T-cell (primary cell): ENCODE data around the gene CHD2. TPM values are rescaled to one million over a fixed set of nuclear protein-coding genes. Genes with fewer than 3 reads are reported as not detected.

Experiments used
- ATAC-seq, 4 experiments: fragments of 200-7000 bp in 3 of 4; fragments of 150-1000 bp in 1 of 4; cut with Tn5 transposase; replicated peaks in 1 of 4; 1 replicate in 3 of 4; 2 replicates in 1 of 4; pipeline ENCODE4 v1.10.0; 2021; ENCODE audit warnings: moderate library complexity in 3 of 4, mild to moderate bottlenecking in 2 of 4, moderate number of reproducible peaks in 1 of 4
- CTCF ChIA-PET, 2 donors: fragments of 300-600 bp; sonication (Branson Sonifier 250); formaldehyde crosslinking; loops; one replicate each; lab custom pipeline; 2022; ENCODE audit warnings: antibody characterized with exemption in 2 of 2; lab: Charles Lee
- POLR2A ChIA-PET, 2 donors: fragments of 300-600 bp; sonication (Branson Sonifier 250); formaldehyde crosslinking; loops; one replicate each; lab custom pipeline; 2022; ENCODE audit warnings: antibody characterized with exemption in 2 of 2; lab: Charles Lee
- DNase-seq, 35 experiments: peaks; one replicate each; pipeline versions ENCODE4 v3.0.0 to v3.0.0-alpha.2; 2013 to 2023
- H3K27ac ChIP-seq: one replicate; pipeline ENCODE4 v1.5.1; 2013; ENCODE audit warnings: low read length
- H3K27me3 ChIP-seq, 2 experiments: replicated peaks in 1 of 2; 1 replicate in 1 of 2; 2 replicates in 1 of 2; pipeline versions ENCODE4 v1.6.1 to v1.7.0; 2013; ENCODE audit warnings: low read length in 1 of 2, mixed read lengths in 1 of 2; ENCODE audit not compliant: control insufficient read depth in 2 of 2, insufficient read depth in 2 of 2; ENCODE audit errors: extremely low read depth in 1 of 2
- H3K36me3 ChIP-seq, 2 donors: 1 replicate in 1 of 2; 2 replicates in 1 of 2; pipeline versions ENCODE4 v1.6.1 to v1.7.0; 2013; ENCODE audit warnings: low read length in 1 of 2; ENCODE audit not compliant: control insufficient read depth in 2 of 2, insufficient read depth in 1 of 2; ENCODE audit errors: extremely low read depth in 1 of 2
- H3K4me1 ChIP-seq, 2 experiments: 1 replicate in 1 of 2; 2 replicates in 1 of 2; pipeline versions ENCODE4 v1.6.1 to v1.7.0; 2013; ENCODE audit warnings: low read length in 2 of 2, mixed read lengths in 1 of 2; ENCODE audit not compliant: insufficient read depth in 2 of 2, control insufficient read depth in 1 of 2; ENCODE audit errors: extremely low read depth in 1 of 2
- H3K4me3 ChIP-seq, 2 donors: 1 replicate in 1 of 2; 2 replicates in 1 of 2; pipeline versions ENCODE4 v1.5.1 to v1.7.0; 2013; ENCODE audit warnings: mild to moderate bottlenecking in 2 of 2, low read length in 1 of 2, moderate library complexity in 1 of 2; ENCODE audit not compliant: control insufficient read depth in 1 of 2; ENCODE audit errors: extremely low read depth in 1 of 2
- H3K9me3 ChIP-seq: 2 replicates; pipeline ENCODE4 v1.7.0; 2013
- H3K27ac Mint-ChIP-seq, 2 donors: one replicate each; pipeline ENCODE4 v1.8.0; 2020 to 2021; ENCODE audit warnings: mild to moderate bottlenecking in 2 of 2, mixed read lengths in 2 of 2
- H3K27me3 Mint-ChIP-seq, 2 donors: one replicate each; pipeline ENCODE4 v1.8.0; 2021 to 2022; ENCODE audit warnings: mixed read lengths in 2 of 2
- H3K36me3 Mint-ChIP-seq: one replicate; pipeline ENCODE4 v1.8.0; 2021; ENCODE audit warnings: mixed read lengths
- H3K4me1 Mint-ChIP-seq, 3 donors: one replicate each; pipeline ENCODE4 v1.8.0; 2020 to 2022; ENCODE audit warnings: mixed read lengths in 3 of 3, mild to moderate bottlenecking in 1 of 3
- H3K4me3 Mint-ChIP-seq, 3 donors: one replicate each; pipeline ENCODE4 v1.8.0; 2020 to 2022; ENCODE audit warnings: mild to moderate bottlenecking in 3 of 3, mixed read lengths in 3 of 3, moderate library complexity in 3 of 3
- H3K9me3 Mint-ChIP-seq, 3 donors: one replicate each; pipeline ENCODE4 v1.8.0; 2020 to 2022; ENCODE audit warnings: mixed read lengths in 3 of 3
- WGBS: methylation state at CpG from one replicate; pipeline ENCODE4 v1.1.5; 2013; ENCODE audit warnings: missing lambda C conversion rate; ENCODE audit not compliant: insufficient coverage; 5-methylcytosine and 5-hydroxymethylcytosine counted together
- total RNA-seq, 35 experiments: library from RNA in 6 of 35; stranded (reverse) in 6 of 35; fragments of 120-200 nt in 1 of 35; gene quantifications; one replicate each; pipeline versions ENCODE4 v1.2.1 to v1.2.4 and lab custom pipeline; 2013 to 2026

Gene CHD2
- total RNA-seq, result 100 to 1,000 TPM; 231 to 506 (median 266) TPM
- total RNA-seq (2013), result 328 TPM
- 130 to 984 (median 625) reads per million in 29 experiments for total RNA-seq (lab: John Stamatoyannopoulos, UW)

DNA sequence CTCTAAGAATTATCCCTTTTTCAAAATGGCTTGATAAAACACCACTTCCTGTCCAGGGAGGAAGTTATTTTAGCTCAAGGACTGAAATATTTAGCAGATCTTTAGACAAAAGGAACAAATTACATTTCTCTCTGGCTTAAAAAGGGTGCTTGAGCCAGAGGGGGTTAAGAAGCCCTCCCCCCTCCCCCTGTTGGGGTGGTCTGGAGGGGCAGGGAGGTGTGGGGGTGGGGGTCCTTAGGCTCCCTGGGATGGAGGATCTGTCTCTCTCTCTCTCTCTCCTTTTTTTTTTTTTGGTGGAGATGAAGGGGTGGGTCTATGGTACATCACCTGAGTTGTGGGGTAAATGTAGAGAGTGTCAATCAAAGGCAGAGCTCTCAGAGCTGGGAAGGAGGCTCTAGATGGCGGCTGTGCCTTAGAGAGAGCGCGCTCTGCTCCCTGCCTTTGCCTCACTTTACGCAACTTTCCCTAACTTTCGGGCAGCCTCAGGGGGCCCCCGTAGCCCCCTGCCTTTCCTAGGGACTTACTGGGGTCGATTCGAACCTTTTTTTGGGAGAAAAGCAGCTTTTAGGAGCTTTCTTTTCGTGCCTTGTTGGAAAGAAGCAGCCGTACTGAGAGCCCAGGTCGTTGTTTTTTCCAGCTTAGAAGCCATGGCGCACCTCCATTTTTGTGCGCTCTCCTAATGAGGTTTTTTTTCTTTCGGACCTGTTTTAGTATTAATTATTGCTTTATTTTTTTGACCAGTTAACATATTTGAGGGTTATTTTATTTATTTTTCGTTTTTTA lies at the start of gene CHD2:
CHD2 (plus strand) TSS at position 377 of the 783 bp plus-strand sequence. CDS start 914 bp downstream, outside the sequence.
- ATAC-seq (peak; percentile 64 to 70 (median 68)), DNase-seq (peak; percentile 48 to 89 (median 67))
- peaks cover 59 to 82% (median 63%) of the 10 kb centered on the region in 3 donors for H3K4me1 Mint-ChIP-seq
- H3K4me3 Mint-ChIP-seq, result peak within 1 kb of the TSS; percentile 97 to 99 (median 99)
- no peaks in the 10 kb centered on the region for H3K27me3 Mint-ChIP-seq
- H3K27me3 ChIP-seq, result no peaks in the 10 kb centered on the region
- H3K27ac Mint-ChIP-seq, result peak within 1 kb of the TSS; percentile 98 to 100
- WGBS, result 0% methylated on average over 6 of the region's 15 CpGs
- peaks cover 57% of the 10 kb centered on the region for H3K36me3 Mint-ChIP-seq
- H3K36me3 ChIP-seq, result peaks cover 0 to 37% of the 10 kb centered on the region in 2 donors
- peaks cover 0 to 7% (median 7%) of the 10 kb centered on the region in 3 donors for H3K9me3 Mint-ChIP-seq
- H3K4me1 ChIP-seq, result peaks cover 7 to 53% of the 10 kb centered on the region in 2 experiments
- ChIA-PET CTCF (interaction anchor here (0.5 to 1.6 kb wide), 18 partner anchors 8 to 1242 kb away, joined by 3 to 38 read pairs (median 4); no protein-coding TSS in a partner anchor), POLR2A (interaction anchor here (0.5 to 11.6 kb wide), 24 partner anchors 8 to 130 kb away, joined by 3 to 372 read pairs (median 6); no protein-coding TSS in a partner anchor)
- H3K4me3 ChIP-seq, result peak within 1 kb of the TSS; percentile 88 to 91
- H3K9me3 ChIP-seq, result no peaks in the 10 kb centered on the region
- H3K27ac ChIP-seq, result peak within 1 kb of the TSS; percentile 96

DNA sequence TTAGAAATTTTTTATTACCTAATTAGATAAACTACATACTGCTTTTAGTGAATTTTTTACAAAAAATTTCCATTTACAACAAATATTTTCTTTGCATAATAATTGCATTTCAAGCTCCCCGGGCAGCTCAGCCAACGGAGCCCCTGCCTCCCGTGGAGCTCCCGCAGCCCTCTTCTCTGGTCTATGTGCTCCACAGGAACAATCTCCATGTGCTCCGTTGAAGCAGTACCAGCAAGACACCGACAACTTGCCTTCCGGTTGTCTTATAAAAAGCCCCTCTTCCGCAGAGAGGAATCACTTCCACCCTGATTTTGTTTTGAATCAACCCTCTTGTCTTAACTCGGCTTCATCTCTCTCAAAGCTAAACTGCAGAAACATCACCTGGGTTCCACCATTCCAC lies 46.9 kb upstream of the CHD2 start:
- no peaks in the 10 kb centered on the region for H3K27me3 ChIP-seq
- no peaks in the 10 kb centered on the region for H3K36me3 ChIP-seq
- ATAC-seq (no peak), DNase-seq (no peak)
- Mint-ChIP-seq H3K9me3 (no peaks in the 10 kb centered on the region), H3K27me3 (no peaks in the 10 kb centered on the region), H3K4me1 (peaks cover 33 to 37% (median 35%) of the 10 kb centered on the region in 3 donors), H3K36me3 (no peaks in the 10 kb centered on the region), H3K27ac (peak overlapping the region; percentile 41 to 79), H3K4me3 (peak overlapping the region in 1 of 3 donors; percentile 30)
- no peaks in the 10 kb centered on the region for H3K9me3 ChIP-seq
- WGBS, result 83% methylated on average over 8 of the region's 9 CpGs
- CTCF ChIA-PET, result interaction anchor here in 1 of 2 donors (0.6 kb wide), 1 partner anchor 46 kb away, joined by 3 read pairs; no protein-coding TSS in a partner anchor
- H3K4me3 ChIP-seq, result no peak overlapping the region
- peaks cover 12 to 26% of the 10 kb centered on the region in 2 experiments for H3K4me1 ChIP-seq
- no peak overlapping the region for H3K27ac ChIP-seq
- POLR2A ChIA-PET, result interaction anchor here in 1 of 2 donors (0.7 kb wide), 1 partner anchor 36 kb away, joined by 3 read pairs; no protein-coding TSS in a partner anchor

GRCh38 chr15:92861742-92862141 lies 38.4 kb upstream of the CHD2 start:
- ATAC-seq, result no peak
- Histone ChIP-seq H3K4me1 (no peaks in the 10 kb centered on the region), H3K36me3 (no peaks in the 10 kb centered on the region), H3K27me3 (no peaks in the 10 kb centered on the region), H3K4me3 (no peak overlapping the region), H3K9me3 (no peaks in the 10 kb centered on the region), H3K27ac (no peak overlapping the region)
- H3K4me1 Mint-ChIP-seq, result no peaks in the 10 kb centered on the region
- H3K36me3 Mint-ChIP-seq, result peaks cover 5% of the 10 kb centered on the region
- no peak overlapping the region for H3K27ac Mint-ChIP-seq
- no peaks in the 10 kb centered on the region for H3K27me3 Mint-ChIP-seq
- H3K4me3 Mint-ChIP-seq, result no peak overlapping the region
- CTCF ChIA-PET, result no interaction called here
- POLR2A ChIA-PET, result no interaction called here
- WGBS, result no CpG with 5 or more reads among the region's 1 CpG
- DNase-seq, result no peak
- H3K9me3 Mint-ChIP-seq, result peaks cover 5 to 8% (median 7%) of the 10 kb centered on the region in 3 donors

DNA sequence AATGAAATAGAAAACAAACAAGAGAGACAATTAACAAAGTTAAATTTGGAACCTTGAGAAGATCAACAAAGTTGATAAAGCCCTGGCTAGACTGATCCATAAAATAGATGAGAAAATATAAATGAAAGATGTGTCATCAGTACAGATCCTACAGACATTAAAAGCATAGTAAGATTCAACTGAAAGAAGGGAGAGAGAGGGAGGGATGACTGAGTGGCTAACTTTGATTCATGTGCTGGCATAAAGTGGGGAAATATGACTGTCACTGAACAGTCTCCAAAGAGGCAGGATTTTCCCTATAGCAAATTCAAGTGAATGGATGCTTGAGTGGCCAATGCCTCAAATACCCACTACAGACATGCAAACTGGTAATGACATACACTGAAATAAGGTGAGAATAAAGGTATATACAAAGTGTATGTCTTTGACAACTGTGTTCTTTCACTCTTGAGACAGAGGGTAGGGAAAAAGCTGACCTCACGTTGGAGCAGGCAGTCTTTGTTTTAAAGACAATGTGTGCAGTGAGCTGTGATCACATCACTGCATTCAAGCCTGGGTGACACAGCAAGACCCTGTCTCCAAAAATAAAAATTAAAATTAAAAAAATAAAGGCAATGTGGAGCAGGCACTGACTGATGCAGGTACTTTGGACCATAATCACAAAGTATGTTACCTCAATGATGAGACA lies 35.9 kb upstream of the CHD2 start:
- Histone ChIP-seq H3K27me3 (no peaks in the 10 kb centered on the region), H3K36me3 (no peaks in the 10 kb centered on the region), H3K27ac (no peak overlapping the region), H3K4me1 (no peaks in the 10 kb centered on the region), H3K9me3 (no peaks in the 10 kb centered on the region), H3K4me3 (no peak overlapping the region)
- POLR2A ChIA-PET, result no interaction called here
- Mint-ChIP-seq H3K27ac (no peak overlapping the region), H3K9me3 (peaks cover 5 to 8% (median 7%) of the 10 kb centered on the region in 3 donors), H3K4me1 (no peaks in the 10 kb centered on the region), H3K27me3 (no peaks in the 10 kb centered on the region), H3K36me3 (peaks cover 5% of the 10 kb centered on the region), H3K4me3 (no peak overlapping the region)
- ATAC-seq, result no peak
- no CpG with 5 or more reads among the region's 1 CpG for WGBS
- CTCF ChIA-PET, result no interaction called here
- DNase-seq, result no peak

DNA sequence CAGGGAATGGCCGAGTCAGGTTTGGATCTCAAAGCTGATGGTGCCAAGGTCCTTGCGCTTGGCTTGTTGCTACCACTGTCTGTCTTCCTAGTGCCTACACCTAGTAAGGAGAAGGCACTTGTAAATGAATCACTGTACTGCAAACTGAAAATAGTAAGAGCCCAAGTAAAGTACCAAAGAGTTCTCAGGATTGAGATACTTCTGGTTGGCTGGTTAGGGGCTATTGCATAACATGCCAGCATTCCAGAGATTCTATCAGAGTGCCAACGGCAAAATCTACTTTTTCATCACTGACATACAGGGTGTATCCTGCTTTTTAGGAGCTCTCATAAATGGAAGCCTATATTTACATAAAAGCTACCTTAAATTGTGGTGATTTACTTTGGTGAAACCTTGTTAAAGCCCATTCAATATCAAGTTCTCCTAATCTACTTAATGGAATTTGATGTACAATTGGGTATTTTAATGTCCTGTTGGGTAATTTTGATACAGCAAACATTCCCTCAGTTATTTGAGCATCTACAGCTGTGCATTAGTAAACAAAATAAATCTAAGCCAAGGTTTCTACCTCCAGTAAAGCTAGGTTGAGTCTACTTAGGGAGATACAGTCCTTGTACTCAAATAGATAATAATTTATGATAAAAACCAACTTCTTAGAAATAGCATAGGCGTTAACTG lies 30.7 kb upstream of the CHD2 start:
- peaks cover 0 to 4% (median under 1%) of the 10 kb centered on the region in 3 donors for H3K9me3 Mint-ChIP-seq
- no peaks in the 10 kb centered on the region for H3K9me3 ChIP-seq
- ATAC-seq (no peak), DNase-seq (no peak)
- no peak overlapping the region for H3K4me3 ChIP-seq
- H3K27me3 ChIP-seq, result no peaks in the 10 kb centered on the region
- no peak overlapping the region for H3K27ac Mint-ChIP-seq
- peaks cover 1 to 9% (median 2%) of the 10 kb centered on the region in 3 donors for H3K4me1 Mint-ChIP-seq
- H3K27ac ChIP-seq, result no peak overlapping the region
- H3K36me3 Mint-ChIP-seq, result no peaks in the 10 kb centered on the region
- WGBS, result 85% methylated on average over 2 of the region's 4 CpGs
- no peaks in the 10 kb centered on the region for H3K4me1 ChIP-seq
- POLR2A ChIA-PET, result interaction anchor here in 1 of 2 donors (0.6 kb wide), 1 partner anchor 71 kb away, joined by 3 read pairs; no protein-coding TSS in a partner anchor
- H3K27me3 Mint-ChIP-seq, result no peaks in the 10 kb centered on the region
- no peaks in the 10 kb centered on the region for H3K36me3 ChIP-seq
- CTCF ChIA-PET, result no interaction called here
- H3K4me3 Mint-ChIP-seq, result no peak overlapping the region
